HepG2 (cell line): Measurements from ENCODE around the gene TIPRL. TPM values are rescaled to one million over a fixed set of nuclear protein-coding genes. Genes with fewer than 3 reads are reported as not detected.

Experiments used
- ATAC-seq: fragments of 200-7000 bp; cut with Tn5 transposase; 3 replicates; pipeline ENCODE4 v1.9.1; 2020; ENCODE audit warnings: mild to moderate bottlenecking, moderate library complexity
- BruUV-seq: library from RNA; stranded (reverse); fragments of 400-500 nt; replicated peaks from 2 replicates; lab custom pipeline; 2021; lab: Mats Ljungman, UMichigan
- CTCF ChIA-PET: fragments of 300-600 bp; formaldehyde crosslinking; extraction: SDS; loops from one replicate; lab custom pipeline; 2021; ENCODE audit warnings: low total read pairs, inconsistent platforms, low intra/inter-chr PET ratio; lab: Yijun Ruan, JAX
- POLR2A ChIA-PET: fragments of 350-600 bp; sonication (Branson Sonifier 250); formaldehyde crosslinking; loops from one replicate; lab custom pipeline; 2020; ENCODE audit warnings: antibody characterized with exemption, inconsistent platforms; lab: Yijun Ruan, JAX
- DNase-seq: peaks from one replicate; pipeline ENCODE4 v3.0.0-alpha.2; 2015; ENCODE audit warnings: low spot score
- FAIRE-seq: peaks from 3 replicates; lab custom pipeline; 2011; peaks lifted over from hg19 to GRCh38; lab: Jason Lieb, UNC
- H2AFZ ChIP-seq: one replicate; pipeline ENCODE4 v1.6.1; 2011; ENCODE audit warnings: low read length, inconsistent platforms
- H3K27ac ChIP-seq: fragments of 300-600 bp; 3 replicates; pipeline ENCODE4 v1.8.0; 2011; ENCODE audit warnings: mixed run types, mild to moderate bottlenecking, mixed read lengths, low read length, inconsistent platforms; ENCODE audit not compliant: insufficient read depth; ENCODE audit errors: extremely low read length
- H3K27me3 ChIP-seq, 2 experiments: fragments of 200-600 bp in 1 of 2; 2 replicates in 1 of 2; 3 replicates in 1 of 2; pipeline versions ENCODE4 v1.6.0 to v1.8.0; 2011; ENCODE audit warnings: low read length in 2 of 2, mild to moderate bottlenecking in 2 of 2, moderate library complexity in 2 of 2, inconsistent platforms in 1 of 2; ENCODE audit not compliant: insufficient read depth in 2 of 2, control insufficient read depth in 1 of 2
- H3K36me3 ChIP-seq, 2 experiments: fragments of 200-600 bp in 1 of 2; replicated peaks in 1 of 2; 2 replicates in 1 of 2; 3 replicates in 1 of 2; pipeline versions ENCODE4 v1.5.1 to v1.8.0; 2011; ENCODE audit warnings: low read length in 2 of 2, inconsistent platforms in 1 of 2; ENCODE audit not compliant: insufficient read depth in 2 of 2, control insufficient read depth in 1 of 2
- H3K4me1 ChIP-seq: 2 replicates; pipeline ENCODE4 v1.5.1; 2012; ENCODE audit warnings: low read length, inconsistent platforms; ENCODE audit not compliant: insufficient read depth
- H3K4me2 ChIP-seq: 2 replicates; pipeline ENCODE4 v1.6.0; 2011; ENCODE audit warnings: low read depth, low read length, inconsistent platforms
- H3K4me3 ChIP-seq, 3 experiments: fragments of 200-600 bp in 1 of 3; sonication (generic), shearing (Covaris generic) in 1 of 3; replicated peaks in 1 of 3; 2 replicates each; pipeline ENCODE4 v1.5.1; 2011 to 2016; ENCODE audit warnings: low read length in 3 of 3, inconsistent platforms in 2 of 3, low read depth in 2 of 3, mild to moderate bottlenecking in 2 of 3, control low read depth in 1 of 3, mixed read lengths in 1 of 3; ENCODE audit not compliant: insufficient read depth in 1 of 3
- H3K79me2 ChIP-seq: one replicate; pipeline ENCODE4 v1.6.1; 2011; ENCODE audit warnings: low read length, inconsistent platforms; ENCODE audit not compliant: insufficient read depth
- H3K9ac ChIP-seq: 2 replicates; pipeline ENCODE4 v1.6.0; 2011; ENCODE audit warnings: mild to moderate bottlenecking, low read depth, low read length, inconsistent platforms; ENCODE audit not compliant: insufficient read depth
- H3K9me3 ChIP-seq: 2 replicates; pipeline ENCODE4 v1.5.1; 2012; ENCODE audit warnings: mild to moderate bottlenecking, low read length
- H4K20me1 ChIP-seq: 2 replicates; pipeline ENCODE4 v1.6.0; 2011; ENCODE audit warnings: inconsistent platforms, mild to moderate bottlenecking, low read length, moderate library complexity; ENCODE audit not compliant: insufficient read depth
- HMGXB3 ChIP-seq: sonication (generic); formaldehyde crosslinking; IDR thresholded peaks from 2 replicates; pipeline ENCODE4 v1.4.0; 2020; ENCODE audit warnings: missing genetic modification reagents, borderline replicate concordance
- HMGXB4 ChIP-seq, 2 experiments: sonication (generic) in 1 of 2; formaldehyde crosslinking in 1 of 2; IDR thresholded peaks; 2 replicates each; pipeline versions ENCODE4 v1.4.0 to v1.6.1; 2018 to 2020; ENCODE audit warnings: missing genetic modification reagents in 2 of 2, borderline replicate concordance in 1 of 2, low read depth in 1 of 2, mild to moderate bottlenecking in 1 of 2, missing biosample characterization in 1 of 2
- MNT ChIP-seq: fragments of 450-650 bp; IDR thresholded peaks from 2 replicates; pipeline ENCODE4 v1.6.1; 2016
- PHF21A ChIP-seq: sonication (generic); formaldehyde crosslinking; IDR thresholded peaks from 2 replicates; pipeline ENCODE4 v1.5.0; 2020; ENCODE audit warnings: mild to moderate bottlenecking, missing genetic modification reagents
- TCF7L2 ChIP-seq: IDR thresholded peaks from 2 replicates; pipeline ENCODE4 v1.6.1; 2011; ENCODE audit warnings: mild to moderate bottlenecking, low read depth, low read length, moderate library complexity
- YY1 ChIP-seq: IDR thresholded peaks from 2 replicates; pipeline ENCODE4 v1.6.1; 2011; ENCODE audit warnings: low read length, low read depth, moderate library complexity, mild to moderate bottlenecking; ENCODE audit not compliant: insufficient read depth, insufficient replicate concordance
- ZNF737 ChIP-seq: sonication (generic); formaldehyde crosslinking; IDR thresholded peaks from 2 replicates; pipeline ENCODE4 v1.5.0; 2020; ENCODE audit warnings: missing genetic modification reagents, mild to moderate bottlenecking, borderline replicate concordance
- WGBS: methylation state at CpG from one replicate; pipeline ENCODE4 v1.1.6; 2017; ENCODE audit warnings: low lambda C conversion rate; 5-methylcytosine and 5-hydroxymethylcytosine counted together
- in situ Hi-C: cut with HindIII; loops from 2 replicates; pipeline ENCODE4 v1.10.0; 2017; ENCODE audit warnings: low pct_unique_long_range_greater_than_20kb; ENCODE audit not compliant: extremely low pct_ligation_motif_present
- intact Hi-C: fragments of 100-400 bp; cut with micrococcal nuclease; formaldehyde crosslinking; loops from one replicate; pipeline ENCODE4 v1.10.0; 2022; ENCODE audit not compliant: unreplicated experiment
- polyA plus RNA-seq, 8 experiments: library from polyadenylated mRNA; depleted of rRNA in 3 of 8; stranded (reverse) in 7 of 8; unstranded in 1 of 8; fragments of >200 nt; fragmentation: Illumina TruSeq in 4 of 8; extraction: Trizol in 4 of 8; gene quantifications; 2 replicates each; pipeline versions ENCODE4 v1.2.1 to v1.2.3, GENCODE V29; 2011 to 2016; ENCODE audit warnings: low read depth in 4 of 8, missing spikeins in 1 of 8, mixed read lengths in 1 of 8; ENCODE audit not compliant: insufficient read depth in 1 of 8
- total RNA-seq, 5 experiments: library from RNA; depleted of rRNA; stranded (reverse); fragments of >200 nt; fragmentation: Illumina TruSeq; extraction: Trizol; gene quantifications; 2 replicates each; pipeline ENCODE4 v1.2.3, GENCODE V29; 2016; ENCODE audit warnings: low read depth in 1 of 5

Gene TIPRL
- total and polyA plus RNA-seq, 2 of the 13 experiments (the other 11 are each of a cell fraction or from before 2014, with no cell fraction given), result 10.1 to 22.8 TPM

GRCh38 chr1:168220470-168220871 is 41.7 kb downstream of the TIPRL start:
- Histone ChIP-seq H3K9ac (no peak overlapping the region), H4K20me1 (no peaks in the 10 kb centered on the region), H3K27ac (no peak overlapping the region), H3K27me3 (0 out of 5 replicates have a peak, but pooled peaks cover 1 to 3% of the 10 kb centered on the region in 2 experiments), H3K36me3 (no peaks in the 10 kb centered on the region), H3K9me3 (peaks cover 6% of the 10 kb centered on the region; the same call in 1 of the 2 replicates), H3K4me2 (no peak overlapping the region; the same call in 1 of the 2 replicates), H3K4me3 (no peak overlapping the region), H2AFZ (no peak overlapping the region), H3K79me2 (no peaks in the 10 kb centered on the region), H3K4me1 (peaks cover 14% of the 10 kb centered on the region)
- ATAC-seq, result no peak; the same call in 2 of the 3 replicates
- no peak for DNase-seq
- 8% methylated on average over 6 of the region's 6 CpGs for WGBS
- ChIA-PET POLR2A (no interaction called here), CTCF (no interaction called here)
- no peak for FAIRE-seq
- in situ Hi-C loops, result no loop called here
- intact Hi-C loops, result no loop called here
- no peak for TF ChIP-seq PHF21A (CRISPR knock-in tag)
- TF ChIP-seq TCF7L2, result no peak
- TF ChIP-seq MNT, result peak; percentile 32; the same call in 1 of the 2 replicates
- no TSS peak for BruUV-seq

- Histone ChIP-seq H3K9ac (no peak overlapping the region), H3K27ac (no peak overlapping the region), H3K27me3 (0 out of 5 replicates have a peak, but pooled peaks cover 1 to 3% of the 10 kb centered on the region in 2 experiments), H3K36me3 (no peaks in the 10 kb centered on the region), H3K4me3 (no peak overlapping the region), H3K4me2 (no peak overlapping the region), H3K9me3 (peaks cover 6% of the 10 kb centered on the region; the same call in 1 of the 2 replicates), H3K79me2 (peaks cover 4% of the 10 kb centered on the region), H2AFZ (no peak overlapping the region), H3K4me1 (peaks cover 17% of the 10 kb centered on the region), H4K20me1 (no peaks in the 10 kb centered on the region)
- BruUV-seq, result no TSS peak
- in situ Hi-C loops (no loop called here), intact Hi-C loops (no loop called here)
- 21% methylated on average over 2 of the region's 2 CpGs for WGBS
- ChIA-PET CTCF (no interaction called here), POLR2A (no interaction called here)
- ATAC-seq (no peak), FAIRE-seq (no peak), DNase-seq (no peak)
- TF ChIP-seq YY1, result no peak
- TF ChIP-seq HMGXB4 (CRISPR knock-in tag; IDR thresholded peaks at IDR 0.05; ENCODE audit: borderline replicate concordance in 1 of 2, low read depth in 1 of 2), result no peak
- no peak for TF ChIP-seq HMGXB3 (CRISPR knock-in tag)
- TF ChIP-seq ZNF737 (CRISPR knock-in tag), result no peak
These were observed 42.5 kb downstream of the TIPRL start for GRCh38 chr1:168221275-168221674.
